Testis (tissue), 2 donors: ENCODE measurements around the gene ST3GAL5.

Experiments used
- POLR2A ChIP-seq: fragments of 450-650 bp; IDR thresholded peaks from one replicate; pipeline ENCODE4 v1.6.1; 2017; ENCODE audit warnings: antibody characterized with exemption, mild to moderate bottlenecking, moderate library complexity
- TF ChIP-seq, protein P1 (sequence below), 3 experiments: fragments of 450-650 bp in 2 of 3; fragments of 200-600 bp in 1 of 3; sonication (generic) in 1 of 3; IDR thresholded peaks; one replicate each; pipeline ENCODE4 v1.5.1; 2016 to 2019; ENCODE audit warnings: antibody characterized with exemption in 3 of 3, mild to moderate bottlenecking in 2 of 3, moderate library complexity in 1 of 3

DNA sequence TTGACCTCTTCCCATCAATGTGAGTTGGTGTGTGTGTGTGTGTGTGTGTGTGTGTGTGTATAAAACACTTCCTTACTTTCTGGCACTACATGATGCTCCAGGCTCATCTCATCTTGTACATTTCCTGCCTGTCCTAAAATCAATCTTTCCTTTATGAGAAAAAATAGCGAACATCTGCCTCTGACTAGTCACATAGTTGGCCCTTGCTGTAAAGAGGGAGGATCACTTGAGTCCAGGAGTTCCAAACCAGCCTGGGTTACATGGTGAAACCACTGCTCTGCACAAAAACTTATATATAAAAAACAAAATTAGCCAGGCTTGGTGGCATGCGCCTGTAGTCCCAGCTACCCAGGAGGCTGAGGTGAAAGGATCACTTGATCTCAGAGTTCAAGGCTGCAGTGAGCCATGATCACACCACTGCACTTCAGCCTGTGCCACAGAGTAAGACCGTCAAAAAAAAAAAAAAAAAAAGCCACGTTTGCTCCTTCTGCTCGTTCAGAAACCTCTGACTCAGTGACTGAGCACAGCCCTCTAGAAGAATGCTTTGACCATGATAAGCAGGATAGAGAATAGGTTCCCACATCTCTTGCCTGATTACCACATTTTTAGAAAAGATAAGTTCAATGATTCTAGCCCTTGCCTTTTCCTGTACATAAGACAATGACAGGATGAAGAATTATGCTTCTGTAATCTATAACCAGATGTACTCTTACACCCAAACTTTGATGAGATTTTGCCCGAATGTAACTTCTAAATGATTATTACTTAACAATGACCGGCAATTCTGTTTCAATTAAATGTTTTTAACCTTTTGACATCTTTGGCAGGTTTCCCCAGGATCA is 45.2 kb upstream of the ST3GAL5 start:
- no peak for TF ChIP-seq POLR2A
- TF ChIP-seq, protein P1, sequence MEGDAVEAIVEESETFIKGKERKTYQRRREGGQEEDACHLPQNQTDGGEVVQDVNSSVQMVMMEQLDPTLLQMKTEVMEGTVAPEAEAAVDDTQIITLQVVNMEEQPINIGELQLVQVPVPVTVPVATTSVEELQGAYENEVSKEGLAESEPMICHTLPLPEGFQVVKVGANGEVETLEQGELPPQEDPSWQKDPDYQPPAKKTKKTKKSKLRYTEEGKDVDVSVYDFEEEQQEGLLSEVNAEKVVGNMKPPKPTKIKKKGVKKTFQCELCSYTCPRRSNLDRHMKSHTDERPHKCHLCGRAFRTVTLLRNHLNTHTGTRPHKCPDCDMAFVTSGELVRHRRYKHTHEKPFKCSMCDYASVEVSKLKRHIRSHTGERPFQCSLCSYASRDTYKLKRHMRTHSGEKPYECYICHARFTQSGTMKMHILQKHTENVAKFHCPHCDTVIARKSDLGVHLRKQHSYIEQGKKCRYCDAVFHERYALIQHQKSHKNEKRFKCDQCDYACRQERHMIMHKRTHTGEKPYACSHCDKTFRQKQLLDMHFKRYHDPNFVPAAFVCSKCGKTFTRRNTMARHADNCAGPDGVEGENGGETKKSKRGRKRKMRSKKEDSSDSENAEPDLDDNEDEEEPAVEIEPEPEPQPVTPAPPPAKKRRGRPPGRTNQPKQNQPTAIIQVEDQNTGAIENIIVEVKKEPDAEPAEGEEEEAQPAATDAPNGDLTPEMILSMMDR (IDR thresholded peaks at IDR 0.05): no peak
